Kidney glomerular epithelial cell (primary cell): Measurements from ENCODE around the gene TMEM18.

ENCODE experiments used
- DNase-seq: peaks from one replicate; lab custom pipeline; 2025; lab: John Stamatoyannopoulos, UW

Gene TMEM18

GRCh38 chr2:672606-672905 is 4.7 kb downstream of the TMEM18 start:
- no peak for DNase-seq

- DNase-seq, result no peak
These were observed 5.2 kb downstream of the TMEM18 start for GRCh38 chr2:671787-672605.

- DNase-seq, result no peak
These were observed 6.1 kb downstream of the TMEM18 start for GRCh38 chr2:671072-671471.

GRCh38 chr2:670637-671036 is 6.6 kb downstream of the TMEM18 start:
- DNase-seq, result no peak

- DNase-seq, result no peak
These were observed 7.9 kb downstream of the TMEM18 start for GRCh38 chr2:669323-669722.

GRCh38 chr2:668000-668398 is 9.2 kb downstream of the TMEM18 start:
- no peak for DNase-seq

GRCh38 chr2:667332-667999 is 9.7 kb downstream of the TMEM18 start:
- DNase-seq, result peak; percentile 43

- no peak for DNase-seq
These were observed 10.8 kb downstream of the TMEM18 start for GRCh38 chr2:666441-666840.

GRCh38 chr2:665340-666073 is 11.7 kb downstream of the TMEM18 start:
- no peak for DNase-seq

GRCh38 chr2:664063-664462 is 13.1 kb downstream of the TMEM18 start:
- no peak for DNase-seq

- no peak for DNase-seq
These were observed 14.0 kb downstream of the TMEM18 start for GRCh38 chr2:663221-663620.

- no peak for DNase-seq
These were observed 15.9 kb downstream of the TMEM18 start for GRCh38 chr2:661360-661635.

- no peak for DNase-seq
These were observed 16.4 kb downstream of the TMEM18 start for GRCh38 chr2:660586-661359.

GRCh38 chr2:660029-660428 is 17.2 kb downstream of the TMEM18 start:
- DNase-seq, result no peak

GRCh38 chr2:658426-658825 is 18.8 kb downstream of the TMEM18 start:
- DNase-seq, result no peak

- no peak for DNase-seq
These were observed 19.4 kb downstream of the TMEM18 start for GRCh38 chr2:657766-658165.

GRCh38 chr2:656676-657075 is 20.5 kb downstream of the TMEM18 start:
- DNase-seq, result no peak

- no peak for DNase-seq
These were observed 21.6 kb downstream of the TMEM18 start for GRCh38 chr2:655626-656025.

- DNase-seq, result no peak
These were observed 22.3 kb downstream of the TMEM18 start for GRCh38 chr2:654896-655295.

GRCh38 chr2:653645-654425 is 23.4 kb downstream of the TMEM18 start:
- no peak for DNase-seq

GRCh38 chr2:652881-653480 is 24.2 kb downstream of the TMEM18 start:
- DNase-seq, result no peak
